SK-N-SH (cell line): ENCODE measurements around the gene UBTF. TPM values are rescaled to one million over a fixed set of nuclear protein-coding genes. Genes with fewer than 3 reads are reported as not detected.
A peak's percentile ranks its signal among the peaks of the same experiment; 100 is the strongest.

Source experiments
- CTCF ChIA-PET: fragments of 300-600, 350-600 bp; formaldehyde crosslinking; extraction: SDS; loops from one replicate; lab custom pipeline; 2021; lab: Yijun Ruan, JAX
- POLR2A ChIA-PET: fragments of 350-600 bp; sonication (Branson Sonifier 250); formaldehyde crosslinking; extraction: SDS; loops from one replicate; lab custom pipeline; 2020; ENCODE audit warnings: antibody characterized with exemption, inconsistent platforms; lab: Yijun Ruan, JAX
- DNase-seq: peaks from one replicate; pipeline ENCODE4 v3.0.0; 2012
- H2AFZ ChIP-seq: fragments of 200-600 bp; sonication (generic); 2 replicates; pipeline ENCODE4 v1.8.1; 2016; ENCODE audit warnings: antibody characterized with exemption, mild to moderate bottlenecking, low read depth
- H3F3A ChIP-seq: fragments of 200-600 bp; sonication (generic); replicated peaks from 2 replicates; pipeline ENCODE3; 2016; ENCODE audit warnings: antibody characterized with exemption, mild to moderate bottlenecking; ENCODE audit not compliant: insufficient read depth
- H3K27ac ChIP-seq, 2 experiments: fragments of 200-500 bp in 1 of 2; fragments of 200-600 bp in 1 of 2; sonication (Bioruptor generic) in 1 of 2; sonication (generic), shearing (Covaris generic) in 1 of 2; 2 replicates each; pipeline versions ENCODE4 v1.5.1 to v1.6.1; 2014 to 2016; ENCODE audit warnings: low read depth in 2 of 2, inconsistent platforms in 1 of 2, low read length in 1 of 2, mild to moderate bottlenecking in 1 of 2, mixed read lengths in 1 of 2
- H3K27me3 ChIP-seq: fragments of 200-600 bp; sonication (generic), shearing (Covaris generic); 2 replicates; pipeline ENCODE4 v1.6.1; 2016; ENCODE audit warnings: mixed run types; ENCODE audit not compliant: insufficient read depth
- H3K36me3 ChIP-seq, 2 experiments: fragments of 200-500 bp in 1 of 2; fragments of 200-600 bp in 1 of 2; sonication (Bioruptor generic) in 1 of 2; sonication (generic) in 1 of 2; replicated peaks in 1 of 2; 2 replicates each; pipeline versions ENCODE3 to v1.5.1; 2014 to 2016; ENCODE audit warnings: low read length in 1 of 2, mild to moderate bottlenecking in 1 of 2; ENCODE audit not compliant: insufficient read depth in 2 of 2, control insufficient read depth in 1 of 2
- H3K4me1 ChIP-seq, 2 experiments: fragments of 200-500 bp in 1 of 2; fragments of 200-600 bp in 1 of 2; sonication (Bioruptor generic) in 1 of 2; sonication (generic), shearing (Covaris generic) in 1 of 2; 2 replicates each; pipeline versions ENCODE4 v1.5.1 to v1.6.1; 2014 to 2016; ENCODE audit warnings: low read depth in 1 of 2, low read length in 1 of 2, mixed run types in 1 of 2; ENCODE audit not compliant: insufficient read depth in 2 of 2, control insufficient read depth in 1 of 2
- H3K4me2 ChIP-seq: fragments of 200-600 bp; sonication (generic), shearing (Covaris generic); 2 replicates; pipeline ENCODE4 v1.6.1; 2017; ENCODE audit warnings: mixed run types
- H3K4me3 ChIP-seq, 2 experiments: fragments of 200-500 bp in 1 of 2; fragments of 200-600 bp in 1 of 2; sonication (Bioruptor generic) in 1 of 2; sonication (generic), shearing (Covaris generic) in 1 of 2; 2 replicates each; pipeline versions ENCODE4 v1.5.1 to v1.8.1; 2014 to 2016; ENCODE audit warnings: low read depth in 2 of 2, inconsistent platforms in 1 of 2, low read length in 1 of 2, mild to moderate bottlenecking in 1 of 2, mixed read lengths in 1 of 2, moderate library complexity in 1 of 2
- H3K79me2 ChIP-seq: fragments of 200-600 bp; sonication (generic); 2 replicates; pipeline ENCODE4 v1.8.1; 2017; ENCODE audit warnings: mild to moderate bottlenecking; ENCODE audit not compliant: insufficient read depth
- H3K9ac ChIP-seq: fragments of 200-600 bp; sonication (generic); 2 replicates; pipeline ENCODE4 v1.6.1; 2017; ENCODE audit warnings: mixed run types
- H3K9me2 ChIP-seq: fragments of 200-600 bp; sonication (generic); 2 replicates; pipeline ENCODE4 v1.6.1; 2017; ENCODE audit warnings: mixed run types
- H3K9me3 ChIP-seq: fragments of 200-600 bp; sonication (generic); 2 replicates; pipeline ENCODE4 v1.6.1; 2017; ENCODE audit warnings: mixed run types, mild to moderate bottlenecking, moderate library complexity
- H4K20me1 ChIP-seq: fragments of 200-600 bp; sonication (generic); 2 replicates; pipeline ENCODE4 v1.6.1; 2017; ENCODE audit warnings: mild to moderate bottlenecking, mixed run types; ENCODE audit not compliant: insufficient read depth
- CHD2 ChIP-seq: fragments of 150-350 bp; IDR thresholded peaks from 2 replicates; pipeline ENCODE4 v1.6.1; 2018; ENCODE audit warnings: low read length; ENCODE audit not compliant: partially characterized antibody
- EP300 ChIP-seq, 2 experiments: IDR thresholded peaks; 2 replicates each; pipeline versions ENCODE4 v1.4.0 to v1.6.1; 2012; ENCODE audit warnings: borderline replicate concordance in 1 of 2, low read depth in 1 of 2, low read length in 1 of 2
- FOSL2 ChIP-seq: IDR thresholded peaks from 2 replicates; pipeline ENCODE4 v1.4.0; 2012; ENCODE audit warnings: low read depth, mild to moderate bottlenecking, moderate library complexity, borderline replicate concordance
- FOXJ3 ChIP-seq: sonication (generic); formaldehyde crosslinking; IDR thresholded peaks from 2 replicates; pipeline ENCODE4 v1.5.1; 2020; ENCODE audit warnings: mild to moderate bottlenecking, missing genetic modification reagents
- GABPA ChIP-seq: IDR thresholded peaks from 2 replicates; pipeline ENCODE4 v1.4.0; 2012; ENCODE audit warnings: low read depth, mild to moderate bottlenecking
- JUND ChIP-seq: IDR thresholded peaks from 2 replicates; pipeline ENCODE4 v1.4.0; 2012
- MEF2A ChIP-seq: IDR thresholded peaks from 2 replicates; pipeline ENCODE4 v1.4.0; 2012; ENCODE audit warnings: low read depth, borderline replicate concordance
- NFIC ChIP-seq: IDR thresholded peaks from 2 replicates; pipeline ENCODE4 v1.4.0; 2012; ENCODE audit warnings: borderline replicate concordance
- PBX3 ChIP-seq: IDR thresholded peaks from 2 replicates; pipeline ENCODE4; 2012
- POLR2AphosphoS5 ChIP-seq: IDR thresholded peaks from 2 replicates; pipeline ENCODE4 v1.6.1; 2012; ENCODE audit warnings: low read depth, low read length
- RXRA ChIP-seq: IDR thresholded peaks from 2 replicates; pipeline ENCODE4 v1.4.0; 2012; ENCODE audit warnings: low read depth, mild to moderate bottlenecking, borderline replicate concordance
- SIN3A ChIP-seq: IDR thresholded peaks from 2 replicates; pipeline ENCODE4 v1.6.1; 2012; ENCODE audit warnings: low read depth, mild to moderate bottlenecking, low read length, moderate library complexity, borderline replicate concordance
- SMC3 ChIP-seq: IDR thresholded peaks from 2 replicates; pipeline ENCODE4 v1.6.1; 2012; ENCODE audit warnings: low read depth, low read length, improper control_type of control experiment
- TCF12 ChIP-seq: IDR thresholded peaks from 2 replicates; pipeline ENCODE4 v1.4.0; 2012
- WGBS: methylation state at CpG from one replicate; pipeline ENCODE4 v1.1.6; 2017; ENCODE audit warnings: low lambda C conversion rate; 5-methylcytosine and 5-hydroxymethylcytosine counted together
- polyA plus RNA-seq, 3 experiments: library from polyadenylated mRNA; depleted of rRNA; stranded (reverse); fragments of >200 nt; gene quantifications; 2 replicates each; pipeline ENCODE4 v1.2.3, GENCODE V29; 2012
- TF ChIP-seq, protein P1 (sequence below): fragments of 200-600 bp; sonication (generic); IDR thresholded peaks from 2 replicates; pipeline ENCODE4 v1.6.1; 2017; ENCODE audit warnings: antibody characterized with exemption, mild to moderate bottlenecking, moderate library complexity
- TF ChIP-seq, protein P2 (sequence below): IDR thresholded peaks from 2 replicates; pipeline ENCODE4 v1.6.1; 2012; ENCODE audit warnings: mild to moderate bottlenecking, low read depth, low read length, moderate library complexity
- TF ChIP-seq, protein P3 (sequence below): IDR thresholded peaks from 2 replicates; pipeline ENCODE4 v1.4.0; 2012; ENCODE audit warnings: low read depth, borderline replicate concordance
- TF ChIP-seq, protein P4 (sequence below): IDR thresholded peaks from 2 replicates; pipeline ENCODE4 v1.4.0; 2012; ENCODE audit warnings: low read depth

UBTF gene
- polyA plus RNA-seq, 1 of the 3 experiments (the other 2 are of a cell fraction): 37.2 TPM

DNA sequence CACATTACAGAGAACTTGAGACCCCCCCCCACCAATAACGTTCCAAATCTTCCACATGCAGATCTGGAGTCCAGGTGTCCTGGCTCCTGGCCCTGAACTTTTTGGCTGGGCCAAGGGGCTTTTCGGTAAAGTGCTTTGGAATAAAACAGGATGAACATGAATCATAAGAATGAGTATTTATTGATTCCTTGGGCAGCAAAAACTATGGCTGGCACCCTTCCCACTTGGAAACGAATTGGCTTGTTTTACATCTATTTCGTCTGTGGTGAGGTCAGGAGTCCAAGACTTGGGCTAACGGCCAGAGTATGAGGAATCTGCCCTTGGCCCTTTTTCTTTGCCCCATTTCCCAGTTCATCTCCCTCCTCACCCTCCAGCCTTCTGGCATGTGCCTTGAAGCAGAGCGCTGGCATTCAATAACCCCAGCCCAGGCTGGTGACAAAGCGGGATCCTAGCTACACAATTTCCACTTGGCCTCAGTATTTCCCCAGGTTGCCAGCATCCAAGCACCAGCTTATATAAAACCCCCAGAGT is 4.1 kb upstream of the UBTF start:
- Histone ChIP-seq H3K9me2 (no peaks in the 10 kb centered on the region), H3K9ac (no peak overlapping the region), H2AFZ (no peak overlapping the region), H3K4me2 (peak overlapping the region; percentile 85), H3K79me2 (peaks cover 18% of the 10 kb centered on the region), H4K20me1 (no peaks in the 10 kb centered on the region), H3K4me3 (no peak overlapping the region), H3K36me3 (peaks cover 0 to 3% of the 10 kb centered on the region in 2 experiments), H3K4me1 (peaks cover 13 to 18% of the 10 kb centered on the region in 2 experiments), H3K27ac (peak overlapping the region; percentile 87 to 97), H3K9me3 (no peaks in the 10 kb centered on the region), H3F3A (peaks cover 37% of the 10 kb centered on the region), H3K27me3 (no peaks in the 10 kb centered on the region)
- TF ChIP-seq JUND (0 out of 2 replicates have a peak, but pooled peaks have one; percentile 38), FOXJ3 (no peak), RXRA (peak; percentile 89; the same call in 1 of the 2 replicates), SIN3A (no peak), TCF12 (peak; percentile 95), EP300 (IDR thresholded peaks at IDR 0.05; ENCODE audit: borderline replicate concordance in 1 of 2, low read depth in 1 of 2, low read length in 1 of 2) (peak in 1 of 2 experiments; percentile 57; a peak in 1 of 4 replicates), MEF2A (no peak), GABPA (no peak), NFIC (peak; percentile 96), FOSL2 (peak; percentile 39; the same call in 1 of the 2 replicates), CHD2 (peak; percentile 6), PBX3 (peak; percentile 34; the same call in 1 of the 2 replicates), SMC3 (no peak), POLR2AphosphoS5 (peak; percentile 35; the same call in 1 of the 2 replicates)
- TF ChIP-seq, protein P1, sequence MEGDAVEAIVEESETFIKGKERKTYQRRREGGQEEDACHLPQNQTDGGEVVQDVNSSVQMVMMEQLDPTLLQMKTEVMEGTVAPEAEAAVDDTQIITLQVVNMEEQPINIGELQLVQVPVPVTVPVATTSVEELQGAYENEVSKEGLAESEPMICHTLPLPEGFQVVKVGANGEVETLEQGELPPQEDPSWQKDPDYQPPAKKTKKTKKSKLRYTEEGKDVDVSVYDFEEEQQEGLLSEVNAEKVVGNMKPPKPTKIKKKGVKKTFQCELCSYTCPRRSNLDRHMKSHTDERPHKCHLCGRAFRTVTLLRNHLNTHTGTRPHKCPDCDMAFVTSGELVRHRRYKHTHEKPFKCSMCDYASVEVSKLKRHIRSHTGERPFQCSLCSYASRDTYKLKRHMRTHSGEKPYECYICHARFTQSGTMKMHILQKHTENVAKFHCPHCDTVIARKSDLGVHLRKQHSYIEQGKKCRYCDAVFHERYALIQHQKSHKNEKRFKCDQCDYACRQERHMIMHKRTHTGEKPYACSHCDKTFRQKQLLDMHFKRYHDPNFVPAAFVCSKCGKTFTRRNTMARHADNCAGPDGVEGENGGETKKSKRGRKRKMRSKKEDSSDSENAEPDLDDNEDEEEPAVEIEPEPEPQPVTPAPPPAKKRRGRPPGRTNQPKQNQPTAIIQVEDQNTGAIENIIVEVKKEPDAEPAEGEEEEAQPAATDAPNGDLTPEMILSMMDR: no peak
- TF ChIP-seq, protein P2, sequence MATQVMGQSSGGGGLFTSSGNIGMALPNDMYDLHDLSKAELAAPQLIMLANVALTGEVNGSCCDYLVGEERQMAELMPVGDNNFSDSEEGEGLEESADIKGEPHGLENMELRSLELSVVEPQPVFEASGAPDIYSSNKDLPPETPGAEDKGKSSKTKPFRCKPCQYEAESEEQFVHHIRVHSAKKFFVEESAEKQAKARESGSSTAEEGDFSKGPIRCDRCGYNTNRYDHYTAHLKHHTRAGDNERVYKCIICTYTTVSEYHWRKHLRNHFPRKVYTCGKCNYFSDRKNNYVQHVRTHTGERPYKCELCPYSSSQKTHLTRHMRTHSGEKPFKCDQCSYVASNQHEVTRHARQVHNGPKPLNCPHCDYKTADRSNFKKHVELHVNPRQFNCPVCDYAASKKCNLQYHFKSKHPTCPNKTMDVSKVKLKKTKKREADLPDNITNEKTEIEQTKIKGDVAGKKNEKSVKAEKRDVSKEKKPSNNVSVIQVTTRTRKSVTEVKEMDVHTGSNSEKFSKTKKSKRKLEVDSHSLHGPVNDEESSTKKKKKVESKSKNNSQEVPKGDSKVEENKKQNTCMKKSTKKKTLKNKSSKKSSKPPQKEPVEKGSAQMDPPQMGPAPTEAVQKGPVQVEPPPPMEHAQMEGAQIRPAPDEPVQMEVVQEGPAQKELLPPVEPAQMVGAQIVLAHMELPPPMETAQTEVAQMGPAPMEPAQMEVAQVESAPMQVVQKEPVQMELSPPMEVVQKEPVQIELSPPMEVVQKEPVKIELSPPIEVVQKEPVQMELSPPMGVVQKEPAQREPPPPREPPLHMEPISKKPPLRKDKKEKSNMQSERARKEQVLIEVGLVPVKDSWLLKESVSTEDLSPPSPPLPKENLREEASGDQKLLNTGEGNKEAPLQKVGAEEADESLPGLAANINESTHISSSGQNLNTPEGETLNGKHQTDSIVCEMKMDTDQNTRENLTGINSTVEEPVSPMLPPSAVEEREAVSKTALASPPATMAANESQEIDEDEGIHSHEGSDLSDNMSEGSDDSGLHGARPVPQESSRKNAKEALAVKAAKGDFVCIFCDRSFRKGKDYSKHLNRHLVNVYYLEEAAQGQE: no peak
- TF ChIP-seq, protein P3, sequence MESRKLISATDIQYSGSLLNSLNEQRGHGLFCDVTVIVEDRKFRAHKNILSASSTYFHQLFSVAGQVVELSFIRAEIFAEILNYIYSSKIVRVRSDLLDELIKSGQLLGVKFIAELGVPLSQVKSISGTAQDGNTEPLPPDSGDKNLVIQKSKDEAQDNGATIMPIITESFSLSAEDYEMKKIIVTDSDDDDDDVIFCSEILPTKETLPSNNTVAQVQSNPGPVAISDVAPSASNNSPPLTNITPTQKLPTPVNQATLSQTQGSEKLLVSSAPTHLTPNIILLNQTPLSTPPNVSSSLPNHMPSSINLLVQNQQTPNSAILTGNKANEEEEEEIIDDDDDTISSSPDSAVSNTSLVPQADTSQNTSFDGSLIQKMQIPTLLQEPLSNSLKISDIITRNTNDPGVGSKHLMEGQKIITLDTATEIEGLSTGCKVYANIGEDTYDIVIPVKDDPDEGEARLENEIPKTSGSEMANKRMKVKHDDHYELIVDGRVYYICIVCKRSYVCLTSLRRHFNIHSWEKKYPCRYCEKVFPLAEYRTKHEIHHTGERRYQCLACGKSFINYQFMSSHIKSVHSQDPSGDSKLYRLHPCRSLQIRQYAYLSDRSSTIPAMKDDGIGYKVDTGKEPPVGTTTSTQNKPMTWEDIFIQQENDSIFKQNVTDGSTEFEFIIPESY: no peak
- TF ChIP-seq, protein P4, sequence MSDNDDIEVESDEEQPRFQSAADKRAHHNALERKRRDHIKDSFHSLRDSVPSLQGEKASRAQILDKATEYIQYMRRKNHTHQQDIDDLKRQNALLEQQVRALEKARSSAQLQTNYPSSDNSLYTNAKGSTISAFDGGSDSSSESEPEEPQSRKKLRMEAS: peak; percentile 46; the same call in 1 of the 2 replicates
- POLR2A ChIA-PET: interaction anchor here (3.5 kb wide), 1 partner anchor 86 kb away, joined by 34 read pairs; the partner anchor contains the start of gene RUNDC3A
- 30% methylated on average over 7 of the region's 7 CpGs for WGBS
- no peak for DNase-seq
- CTCF ChIA-PET: interaction anchor here (1.8 to 5.5 kb wide), 2 partner anchors 86 to 108 kb away, joined by 6 to 37 read pairs; partner anchors contain the start of gene RUNDC3A
